Hematopoietic multipotent progenitor cell treated with erythropoietin and hydrocortisone succinate and interleukin-3 and kit ligand, for 17 days (in vitro differentiated cells): ENCODE data around the gene MISP3.

ENCODE experiments used
- DNase-seq: peaks from one replicate; pipeline ENCODE4 v3.0.0-alpha.2; 2015; ENCODE audit warnings: low spot score

MISP3 gene

GRCh38 chr19:14122924-14123323, 50.3 kb downstream of the MISP3 start:
- no peak for DNase-seq
